Neuronal stem cell (in vitro differentiated cells): Measurements from ENCODE around the gene PPARG.

Experiments used
- DNase-seq: peaks from one replicate; pipeline ENCODE4 v3.0.0-alpha.2; 2013; ENCODE audit warnings: low spot score
- H2AFZ ChIP-seq: one replicate; pipeline ENCODE4 v1.6.1; 2013; ENCODE audit warnings: mild to moderate bottlenecking, low read length, inconsistent platforms
- H2AK5ac ChIP-seq: 2 replicates; pipeline ENCODE4 v1.6.1; 2013; ENCODE audit warnings: low read depth, mild to moderate bottlenecking, inconsistent platforms, low read length, moderate library complexity, mixed read lengths
- H2BK120ac ChIP-seq: 2 replicates; pipeline ENCODE4 v1.6.1; 2013; ENCODE audit warnings: low read depth, mild to moderate bottlenecking, inconsistent platforms, low read length, moderate library complexity, mixed read lengths
- H2BK12ac ChIP-seq: one replicate; pipeline ENCODE4 v1.6.1; 2013; ENCODE audit warnings: low read length, inconsistent platforms
- H2BK15ac ChIP-seq: 2 replicates; pipeline ENCODE4 v1.6.1; 2013; ENCODE audit warnings: mild to moderate bottlenecking, low read length, inconsistent platforms, mixed read lengths
- H2BK5ac ChIP-seq: one replicate; pipeline ENCODE4 v1.6.1; 2013; ENCODE audit warnings: inconsistent platforms, mild to moderate bottlenecking, low read length, moderate library complexity
- H3K14ac ChIP-seq: one replicate; pipeline ENCODE4 v1.6.1; 2013; ENCODE audit warnings: low read length, inconsistent platforms
- H3K18ac ChIP-seq: 2 replicates; pipeline ENCODE4 v1.6.1; 2013; ENCODE audit warnings: low read length, inconsistent platforms
- H3K23ac ChIP-seq: 2 replicates; pipeline ENCODE4 v1.6.1; 2013; ENCODE audit warnings: low read depth, mild to moderate bottlenecking, mixed read lengths, low read length, inconsistent platforms; ENCODE audit not compliant: poor library complexity
- H3K27ac ChIP-seq: replicated peaks from 3 replicates; pipeline ENCODE4 v1.5.1; 2013; ENCODE audit warnings: low read length, inconsistent platforms
- H3K27me3 ChIP-seq, 3 experiments: 2 replicates each; pipeline ENCODE4 v1.6.1; 2013; ENCODE audit warnings: low read length in 3 of 3, mild to moderate bottlenecking in 2 of 3, inconsistent platforms in 1 of 3, low read depth in 1 of 3, mixed read lengths in 1 of 3, moderate library complexity in 1 of 3; ENCODE audit not compliant: control insufficient read depth in 3 of 3, insufficient read depth in 3 of 3
- H3K36me3 ChIP-seq, 2 donors: replicated peaks in 1 of 2; 2 replicates each; pipeline ENCODE4 v1.6.1; 2013; ENCODE audit warnings: low read length in 2 of 2; ENCODE audit not compliant: control insufficient read depth in 2 of 2, insufficient read depth in 2 of 2
- H3K4ac ChIP-seq: 2 replicates; pipeline ENCODE4 v1.6.1; 2013; ENCODE audit warnings: inconsistent platforms, mild to moderate bottlenecking, low read length, moderate library complexity
- H3K4me1 ChIP-seq, 2 donors: 1 replicate in 1 of 2; 2 replicates in 1 of 2; pipeline ENCODE4 v1.6.1; 2013; ENCODE audit warnings: low read length in 2 of 2, low read depth in 1 of 2; ENCODE audit not compliant: control insufficient read depth in 2 of 2, insufficient read depth in 1 of 2
- H3K4me2 ChIP-seq: one replicate; pipeline ENCODE4 v1.6.1; 2013; ENCODE audit warnings: mild to moderate bottlenecking, low read length, inconsistent platforms; ENCODE audit not compliant: insufficient read depth, poor library complexity, severe bottlenecking
- H3K4me3 ChIP-seq, 2 donors: 2 replicates each; pipeline ENCODE4 v1.5.1; 2013; ENCODE audit warnings: low read length in 2 of 2, mild to moderate bottlenecking in 2 of 2, inconsistent platforms in 1 of 2, moderate library complexity in 1 of 2
- H3K79me1 ChIP-seq: one replicate; pipeline ENCODE4 v1.6.1; 2013; ENCODE audit warnings: low read depth, mild to moderate bottlenecking, inconsistent platforms, low read length, moderate library complexity
- H3K9ac ChIP-seq: one replicate; pipeline ENCODE4 v1.6.1; 2013; ENCODE audit warnings: mild to moderate bottlenecking, low read depth, low read length, inconsistent platforms; ENCODE audit not compliant: poor library complexity
- H3K9me3 ChIP-seq, 2 donors: replicated peaks in 1 of 2; 2 replicates each; pipeline versions ENCODE3 to v1.6.1; 2013; ENCODE audit warnings: low read length in 2 of 2, mild to moderate bottlenecking in 2 of 2, inconsistent platforms in 1 of 2, low read depth in 1 of 2, mixed read lengths in 1 of 2, moderate library complexity in 1 of 2; ENCODE audit not compliant: control insufficient read depth in 2 of 2, insufficient read depth in 1 of 2
- H4K8ac ChIP-seq: one replicate; pipeline ENCODE4 v1.6.1; 2013; ENCODE audit warnings: low read depth, mild to moderate bottlenecking, inconsistent platforms, low read length, moderate library complexity
- H4K91ac ChIP-seq: one replicate; pipeline ENCODE4 v1.6.1; 2013; ENCODE audit warnings: low read length, low read depth, mild to moderate bottlenecking, inconsistent platforms; ENCODE audit not compliant: poor library complexity
- WGBS, 2 donors: extraction: QIAGEN DNeasy Blood & Tissue Kit; methylation state at CpG; one replicate each; pipeline ENCODE4 v1.1.7; 2013; ENCODE audit warnings: missing lambda C conversion rate in 2 of 2, mixed read lengths in 1 of 2; ENCODE audit not compliant: insufficient read length in 2 of 2, insufficient replicate concordance in 1 of 2; ENCODE audit errors: extremely low coverage in 2 of 2; 5-methylcytosine and 5-hydroxymethylcytosine counted together

PPARG gene

GRCh38 chr3:12392101-12392878, 103.4 kb downstream of the PPARG start:
- Histone ChIP-seq H2AK5ac (no peak overlapping the region), H3K4me2 (no peak overlapping the region), H4K91ac (no peak overlapping the region), H3K36me3 (no peaks in the 10 kb centered on the region), H2BK15ac (no peak overlapping the region), H2BK120ac (no peak overlapping the region), H3K27ac (no peak overlapping the region), H3K9me3 (no peaks in the 10 kb centered on the region), H3K4me1 (no peaks in the 10 kb centered on the region), H3K14ac (no peak overlapping the region), H3K23ac (no peak overlapping the region), H3K79me1 (no peaks in the 10 kb centered on the region), H2BK12ac (no peak overlapping the region), H2AFZ (no peak overlapping the region), H4K8ac (no peak overlapping the region), H3K27me3 (peaks cover 0 to 14% (median 0%) of the 10 kb centered on the region in 3 experiments), H2BK5ac (no peak overlapping the region), H3K4ac (no peak overlapping the region), H3K4me3 (no peak overlapping the region), H3K18ac (no peak overlapping the region), H3K9ac (no peak overlapping the region)
- no peak for DNase-seq
- WGBS, 2 donors = no CpG with 5 or more reads among the region's 8 CpGs

DNA sequence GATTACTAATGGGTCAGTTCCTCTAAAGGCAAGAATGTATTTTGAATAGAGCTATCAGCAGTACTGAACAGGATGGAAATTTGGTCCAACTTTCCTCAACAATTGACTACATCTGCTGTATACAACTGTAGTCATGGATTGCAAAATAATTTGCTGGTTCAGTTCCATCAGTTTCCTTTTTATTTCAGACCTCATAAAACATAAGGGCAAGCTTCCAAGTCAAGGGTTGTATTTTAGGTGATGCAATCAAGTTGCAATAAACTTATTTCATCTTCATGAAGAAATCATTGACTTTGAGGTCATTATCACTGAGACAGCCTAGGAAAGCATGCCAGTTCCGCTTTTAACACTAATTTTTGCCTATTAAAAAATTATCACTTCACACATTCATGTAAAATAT, 105.0 kb downstream of the PPARG start:
- Histone ChIP-seq H3K14ac (no peak overlapping the region), H2AFZ (no peak overlapping the region), H3K9ac (no peak overlapping the region), H3K27me3 (peaks cover 0 to 20% (median 0%) of the 10 kb centered on the region in 3 experiments), H3K27ac (no peak overlapping the region), H2BK5ac (no peak overlapping the region), H2BK12ac (no peak overlapping the region), H3K9me3 (no peaks in the 10 kb centered on the region), H3K79me1 (no peaks in the 10 kb centered on the region), H4K91ac (no peak overlapping the region), H2BK15ac (no peak overlapping the region), H3K4ac (no peak overlapping the region), H4K8ac (no peak overlapping the region), H3K4me2 (no peak overlapping the region), H3K18ac (no peak overlapping the region), H3K36me3 (no peaks in the 10 kb centered on the region), H3K4me1 (no peaks in the 10 kb centered on the region), H2AK5ac (no peak overlapping the region), H3K23ac (no peak overlapping the region), H3K4me3 (no peak overlapping the region), H2BK120ac (no peak overlapping the region)
- DNase-seq = no peak
- no CpG with 5 or more reads among the region's 1 CpG for WGBS, 2 donors

DNA sequence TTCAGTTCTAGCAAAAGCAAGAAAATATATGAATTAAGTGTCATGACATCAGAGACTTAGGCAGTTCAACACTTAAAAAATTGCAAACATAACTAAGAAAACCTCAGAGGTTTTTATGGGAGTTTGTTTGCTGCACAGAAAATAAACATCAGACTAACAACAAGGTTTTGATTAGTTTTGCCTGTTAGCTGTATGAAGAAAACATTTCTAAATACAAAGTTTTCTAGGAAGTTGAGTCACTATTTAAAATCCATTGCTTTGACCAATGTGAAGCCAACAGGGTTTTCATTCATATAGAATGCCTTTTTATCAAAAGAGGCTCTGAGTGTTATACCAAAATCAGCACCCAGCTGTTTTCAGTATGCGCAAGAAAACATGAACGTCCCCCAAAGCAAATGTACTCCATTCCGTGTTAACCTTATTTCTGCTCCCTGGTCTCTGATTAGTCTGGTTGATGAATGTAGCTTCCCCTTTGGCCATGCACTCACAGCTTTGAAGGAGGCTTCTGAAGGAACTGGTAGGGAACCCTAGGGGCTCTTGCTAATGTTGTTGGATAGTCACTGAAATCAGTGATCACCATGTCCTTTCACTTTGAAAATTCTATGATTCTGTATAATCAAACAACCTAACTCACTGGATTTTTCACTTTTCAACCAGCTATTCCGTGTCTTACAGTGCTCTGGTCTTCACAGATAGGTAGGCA, 105.8 kb downstream of the PPARG start:
- WGBS, 2 donors = no CpG with 5 or more reads among the region's 4 CpGs
- Histone ChIP-seq H2AFZ (no peak overlapping the region), H3K4me3 (no peak overlapping the region), H3K4me1 (no peaks in the 10 kb centered on the region), H3K9me3 (no peaks in the 10 kb centered on the region), H3K79me1 (no peaks in the 10 kb centered on the region), H3K36me3 (no peaks in the 10 kb centered on the region), H2BK15ac (no peak overlapping the region), H3K23ac (no peak overlapping the region), H2BK120ac (no peak overlapping the region), H3K9ac (no peak overlapping the region), H4K91ac (no peak overlapping the region), H2BK12ac (no peak overlapping the region), H4K8ac (no peak overlapping the region), H3K18ac (no peak overlapping the region), H3K27me3 (peaks cover 0 to 21% (median 0%) of the 10 kb centered on the region in 3 experiments), H2AK5ac (no peak overlapping the region), H3K4me2 (no peak overlapping the region), H3K14ac (no peak overlapping the region), H3K4ac (no peak overlapping the region), H3K27ac (no peak overlapping the region), H2BK5ac (no peak overlapping the region)
- no peak for DNase-seq

- H3K4me1 ChIP-seq = no peaks in the 10 kb centered on the region
- no CpG with 5 or more reads among the region's 5 CpGs for WGBS, 2 donors
- no peak overlapping the region for H3K14ac ChIP-seq
- H4K91ac ChIP-seq = no peak overlapping the region
- H3K9ac ChIP-seq = no peak overlapping the region
- no peak for DNase-seq
- no peaks in the 10 kb centered on the region for H3K9me3 ChIP-seq
- no peak overlapping the region for H2BK120ac ChIP-seq
- H2BK5ac ChIP-seq = no peak overlapping the region
- no peak overlapping the region for H3K23ac ChIP-seq
- H2BK12ac ChIP-seq = no peak overlapping the region
- H2BK15ac ChIP-seq = no peak overlapping the region
- H3K18ac ChIP-seq = no peak overlapping the region
- H2AFZ ChIP-seq = no peak overlapping the region
- H3K4me2 ChIP-seq = no peak overlapping the region
- no peak overlapping the region for H3K4me3 ChIP-seq
- H3K4ac ChIP-seq = no peak overlapping the region
- H4K8ac ChIP-seq = no peak overlapping the region
- H3K79me1 ChIP-seq = no peaks in the 10 kb centered on the region
- H3K36me3 ChIP-seq = no peaks in the 10 kb centered on the region
- H2AK5ac ChIP-seq = no peak overlapping the region
- peaks cover 0 to 21% (median 0%) of the 10 kb centered on the region in 3 experiments for H3K27me3 ChIP-seq
- H3K27ac ChIP-seq = no peak overlapping the region
Measured at GRCh38 chr3:12395349-12396012, 106.6 kb downstream of the PPARG start.
